ENCODE results near the gene ZSCAN2.

The ZSCAN2 gene

GRCh38 chr15:84661001-84661400 is 60.2 kb downstream of the ZSCAN2 start:
- H3K4me3 ChIP-seq (ENCODE audit: low read depth, low read length): no peak overlapping the region
- TF ChIP-seq CTCF (conservative IDR thresholded peaks at IDR 0.05; ENCODE audit: low read depth, low read length): no peak
- DNase-seq (ENCODE audit: low read depth): no peak

GRCh38 chr15:84666373-84666772 is 65.6 kb downstream of the ZSCAN2 start:
- no peak for TF ChIP-seq CTCF (conservative IDR thresholded peaks at IDR 0.05; ENCODE audit: low read depth, low read length)
- no peak for DNase-seq (ENCODE audit: low read depth)
- no peak overlapping the region for H3K4me3 ChIP-seq (ENCODE audit: low read depth, low read length)

GRCh38 chr15:84668221-84668982 is 67.6 kb downstream of the ZSCAN2 start:
- no peak for TF ChIP-seq CTCF (conservative IDR thresholded peaks at IDR 0.05; ENCODE audit: low read depth, low read length)
- DNase-seq (ENCODE audit: low read depth): no peak
- H3K4me3 ChIP-seq (ENCODE audit: low read depth, low read length): no peak overlapping the region

- no peak for TF ChIP-seq CTCF (conservative IDR thresholded peaks at IDR 0.05; ENCODE audit: low read depth, low read length)
- H3K4me3 ChIP-seq (ENCODE audit: low read depth, low read length): no peak overlapping the region
- DNase-seq (ENCODE audit: low read depth): no peak
These were observed 68.9 kb downstream of the ZSCAN2 start for GRCh38 chr15:84669726-84670125.

GRCh38 chr15:84671211-84671610 is 70.4 kb downstream of the ZSCAN2 start:
- H3K4me3 ChIP-seq (ENCODE audit: low read depth, low read length): no peak overlapping the region
- TF ChIP-seq CTCF (conservative IDR thresholded peaks at IDR 0.05; ENCODE audit: low read depth, low read length): no peak
- DNase-seq (ENCODE audit: low read depth): peak; percentile 93

All from choroid plexus epithelial cell (primary cell).